Measurements from ENCODE around the gene HEXIM2. TPM values are rescaled to one million over a fixed set of nuclear protein-coding genes. Genes with fewer than 3 reads are reported as not detected.

Gene HEXIM2
- total and polyA plus RNA-seq, 2 of the 13 experiments (the other 11 are each of a cell fraction or from before 2014, with no cell fraction given): 27.1 to 32.4 TPM

- TF ChIP-seq, protein P1, sequence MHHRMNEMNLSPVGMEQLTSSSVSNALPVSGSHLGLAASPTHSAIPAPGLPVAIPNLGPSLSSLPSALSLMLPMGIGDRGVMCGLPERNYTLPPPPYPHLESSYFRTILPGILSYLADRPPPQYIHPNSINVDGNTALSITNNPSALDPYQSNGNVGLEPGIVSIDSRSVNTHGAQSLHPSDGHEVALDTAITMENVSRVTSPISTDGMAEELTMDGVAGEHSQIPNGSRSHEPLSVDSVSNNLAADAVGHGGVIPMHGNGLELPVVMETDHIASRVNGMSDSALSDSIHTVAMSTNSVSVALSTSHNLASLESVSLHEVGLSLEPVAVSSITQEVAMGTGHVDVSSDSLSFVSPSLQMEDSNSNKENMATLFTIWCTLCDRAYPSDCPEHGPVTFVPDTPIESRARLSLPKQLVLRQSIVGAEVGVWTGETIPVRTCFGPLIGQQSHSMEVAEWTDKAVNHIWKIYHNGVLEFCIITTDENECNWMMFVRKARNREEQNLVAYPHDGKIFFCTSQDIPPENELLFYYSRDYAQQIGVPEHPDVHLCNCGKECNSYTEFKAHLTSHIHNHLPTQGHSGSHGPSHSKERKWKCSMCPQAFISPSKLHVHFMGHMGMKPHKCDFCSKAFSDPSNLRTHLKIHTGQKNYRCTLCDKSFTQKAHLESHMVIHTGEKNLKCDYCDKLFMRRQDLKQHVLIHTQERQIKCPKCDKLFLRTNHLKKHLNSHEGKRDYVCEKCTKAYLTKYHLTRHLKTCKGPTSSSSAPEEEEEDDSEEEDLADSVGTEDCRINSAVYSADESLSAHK (CRISPR knock-in tag; IDR thresholded peaks at IDR 0.05; ENCODE audit: borderline replicate concordance): no peak
- peak; percentile 88; the same call in 1 of the 2 replicates for TF ChIP-seq SRY (CRISPR knock-in tag; IDR thresholded peaks at IDR 0.05)
- no peak; the same call in 1 of the 2 replicates for TF ChIP-seq STAT5B (CRISPR knock-in tag; IDR thresholded peaks at IDR 0.05)
- 0 out of 2 replicates have a peak, but pooled peaks have one; percentile 65 for TF ChIP-seq BCL3 (CRISPR knock-in tag; IDR thresholded peaks at IDR 0.05)
- TF ChIP-seq, protein P2, sequence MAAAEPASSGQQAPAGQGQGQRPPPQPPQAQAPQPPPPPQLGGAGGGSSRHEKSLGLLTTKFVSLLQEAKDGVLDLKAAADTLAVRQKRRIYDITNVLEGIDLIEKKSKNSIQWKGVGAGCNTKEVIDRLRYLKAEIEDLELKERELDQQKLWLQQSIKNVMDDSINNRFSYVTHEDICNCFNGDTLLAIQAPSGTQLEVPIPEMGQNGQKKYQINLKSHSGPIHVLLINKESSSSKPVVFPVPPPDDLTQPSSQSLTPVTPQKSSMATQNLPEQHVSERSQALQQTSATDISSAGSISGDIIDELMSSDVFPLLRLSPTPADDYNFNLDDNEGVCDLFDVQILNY (CRISPR knock-in tag; conservative IDR thresholded peaks at IDR 0.05): peak; percentile 22; the same call in 1 of the 2 replicates
- no peak for TF ChIP-seq ZBTB49 (CRISPR knock-in tag; IDR thresholded peaks at IDR 0.05; ENCODE audit: borderline replicate concordance)
- no peak; the same call in none of the 2 replicates for TF ChIP-seq BRCA1 (CRISPR knock-in tag; IDR thresholded peaks at IDR 0.05)
- TF ChIP-seq ZNF597 (CRISPR knock-in tag; IDR thresholded peaks at IDR 0.05): peak; percentile 62; the same call in 1 of the 2 replicates
- 0 out of 2 replicates have a peak, but pooled peaks have one; percentile 52 for TF ChIP-seq NR1H2 (CRISPR knock-in tag; IDR thresholded peaks at IDR 0.05; ENCODE audit: borderline replicate concordance, low read depth)
- TF ChIP-seq ZNF740 (CRISPR knock-in tag; IDR thresholded peaks at IDR 0.05): no peak
- no peak for TF ChIP-seq SOX6 (IDR thresholded peaks at IDR 0.05)
- peak; percentile 53; the same call in 1 of the 2 replicates for TF ChIP-seq SOX6 (CRISPR knock-in tag; IDR thresholded peaks at IDR 0.05)
- peak; percentile 18; the same call in 1 of the 2 replicates for TF ChIP-seq FOSL2 (CRISPR knock-in tag; IDR thresholded peaks at IDR 0.05)
- TF ChIP-seq FOXK2 (IDR thresholded peaks at IDR 0.05): no peak
- TF ChIP-seq, protein P3, sequence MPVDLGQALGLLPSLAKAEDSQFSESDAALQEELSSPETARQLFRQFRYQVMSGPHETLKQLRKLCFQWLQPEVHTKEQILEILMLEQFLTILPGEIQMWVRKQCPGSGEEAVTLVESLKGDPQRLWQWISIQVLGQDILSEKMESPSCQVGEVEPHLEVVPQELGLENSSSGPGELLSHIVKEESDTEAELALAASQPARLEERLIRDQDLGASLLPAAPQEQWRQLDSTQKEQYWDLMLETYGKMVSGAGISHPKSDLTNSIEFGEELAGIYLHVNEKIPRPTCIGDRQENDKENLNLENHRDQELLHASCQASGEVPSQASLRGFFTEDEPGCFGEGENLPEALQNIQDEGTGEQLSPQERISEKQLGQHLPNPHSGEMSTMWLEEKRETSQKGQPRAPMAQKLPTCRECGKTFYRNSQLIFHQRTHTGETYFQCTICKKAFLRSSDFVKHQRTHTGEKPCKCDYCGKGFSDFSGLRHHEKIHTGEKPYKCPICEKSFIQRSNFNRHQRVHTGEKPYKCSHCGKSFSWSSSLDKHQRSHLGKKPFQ (CRISPR knock-in tag; IDR thresholded peaks at IDR 0.05; ENCODE audit: insufficient replicate concordance): peak; percentile 94
- TF ChIP-seq, protein P4, sequence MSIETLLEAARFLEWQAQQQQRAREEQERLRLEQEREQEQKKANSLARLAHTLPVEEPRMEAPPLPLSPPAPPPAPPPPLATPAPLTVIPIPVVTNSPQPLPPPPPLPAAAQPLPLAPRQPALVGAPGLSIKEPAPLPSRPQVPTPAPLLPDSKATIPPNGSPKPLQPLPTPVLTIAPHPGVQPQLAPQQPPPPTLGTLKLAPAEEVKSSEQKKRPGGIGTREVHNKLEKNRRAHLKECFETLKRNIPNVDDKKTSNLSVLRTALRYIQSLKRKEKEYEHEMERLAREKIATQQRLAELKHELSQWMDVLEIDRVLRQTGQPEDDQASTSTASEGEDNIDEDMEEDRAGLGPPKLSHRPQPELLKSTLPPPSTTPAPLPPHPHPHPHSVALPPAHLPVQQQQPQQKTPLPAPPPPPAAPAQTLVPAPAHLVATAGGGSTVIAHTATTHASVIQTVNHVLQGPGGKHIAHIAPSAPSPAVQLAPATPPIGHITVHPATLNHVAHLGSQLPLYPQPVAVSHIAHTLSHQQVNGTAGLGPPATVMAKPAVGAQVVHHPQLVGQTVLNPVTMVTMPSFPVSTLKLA (IDR thresholded peaks at IDR 0.05): no peak
These were observed 1.0 kb upstream of the HEXIM2 start (continued) for GRCh38 chr17:45160447-45161287.
